Measurements from ENCODE around the gene CDK3.

CDK3 gene

GRCh38 chr17:75975757-75976174, 24.9 kb upstream of the CDK3 start:
- FAIRE-seq, result no peak
- TF ChIP-seq POU2F2 (IDR thresholded peaks at IDR 0.05; ENCODE audit: low read depth, low read length) (no peak), TAF1 (IDR thresholded peaks at IDR 0.05; ENCODE audit: low read depth, low read length) (no peak), POLR2A (IDR thresholded peaks at IDR 0.05; ENCODE audit: low read depth, low read length) (no peak), SPI1 (IDR thresholded peaks at IDR 0.05; ENCODE audit: low read depth, low read length) (no peak), PAX5 (IDR thresholded peaks at IDR 0.05; ENCODE audit: insufficient read depth, low read length, severe bottlenecking) (no peak), POLR2AphosphoS5 (IDR thresholded peaks at IDR 0.05; ENCODE audit: low read depth, low read length) (no peak)
- no peak for DNase-seq (ENCODE audit: insufficient read length, low spot score)

- FAIRE-seq (no peak), DNase-seq (ENCODE audit: insufficient read length, low spot score) (no peak)
- TF ChIP-seq POU2F2 (IDR thresholded peaks at IDR 0.05; ENCODE audit: low read depth, low read length) (no peak), POLR2AphosphoS5 (IDR thresholded peaks at IDR 0.05; ENCODE audit: low read depth, low read length) (no peak), POLR2A (IDR thresholded peaks at IDR 0.05; ENCODE audit: low read depth, low read length) (no peak), SPI1 (IDR thresholded peaks at IDR 0.05; ENCODE audit: low read depth, low read length) (no peak), TAF1 (IDR thresholded peaks at IDR 0.05; ENCODE audit: low read depth, low read length) (no peak), PAX5 (IDR thresholded peaks at IDR 0.05; ENCODE audit: insufficient read depth, low read length, severe bottlenecking) (no peak)
Observed at GRCh38 chr17:75976175-75976848, 24.3 kb upstream of the CDK3 start.

GRCh38 chr17:75978938-75979704, 21.5 kb upstream of the CDK3 start, which contains the start of the genes ACOX1 and TEN1:
Gene ACOX1, minus strand, starts transcription at chr17:75979166. Its CDS starts 93 bp downstream, at chr17:75979073.
Gene TEN1, plus strand, starts transcription at chr17:75979240. Its CDS starts 6,953 bp downstream, at chr17:75986193.
- DNase-seq (ENCODE audit: insufficient read length, low spot score) (peak; percentile 84), FAIRE-seq (peak; percentile 94)
- TF ChIP-seq POLR2A (IDR thresholded peaks at IDR 0.05; ENCODE audit: low read depth, low read length) (peak; percentile 96), TAF1 (IDR thresholded peaks at IDR 0.05; ENCODE audit: low read depth, low read length) (peak; percentile 96), POU2F2 (IDR thresholded peaks at IDR 0.05; ENCODE audit: low read depth, low read length) (peak; percentile 81), POLR2AphosphoS5 (IDR thresholded peaks at IDR 0.05; ENCODE audit: low read depth, low read length) (peak; percentile 95), PAX5 (IDR thresholded peaks at IDR 0.05; ENCODE audit: insufficient read depth, low read length, severe bottlenecking) (no peak)

GRCh38 chr17:75979705-75980187, 20.9 kb upstream of the CDK3 start:
- no peak for TF ChIP-seq PAX5 (IDR thresholded peaks at IDR 0.05; ENCODE audit: insufficient read depth, low read length, severe bottlenecking)
- TF ChIP-seq POU2F2 (IDR thresholded peaks at IDR 0.05; ENCODE audit: low read depth, low read length), result no peak
- no peak for TF ChIP-seq POLR2A (IDR thresholded peaks at IDR 0.05; ENCODE audit: low read depth, low read length)
- TF ChIP-seq POLR2AphosphoS5 (IDR thresholded peaks at IDR 0.05; ENCODE audit: low read depth, low read length), result no peak
- no peak for TF ChIP-seq SPI1 (IDR thresholded peaks at IDR 0.05; ENCODE audit: low read depth, low read length)
- TF ChIP-seq TAF1 (IDR thresholded peaks at IDR 0.05; ENCODE audit: low read depth, low read length), result no peak
- DNase-seq (ENCODE audit: insufficient read length, low spot score) (no peak), FAIRE-seq (no peak)

GRCh38 chr17:75980188-75981018, 20.3 kb upstream of the CDK3 start:
- DNase-seq (ENCODE audit: insufficient read length, low spot score) (no peak), FAIRE-seq (peak; percentile 31)
- TF ChIP-seq SPI1 (IDR thresholded peaks at IDR 0.05; ENCODE audit: low read depth, low read length) (no peak), POLR2AphosphoS5 (IDR thresholded peaks at IDR 0.05; ENCODE audit: low read depth, low read length) (no peak), POLR2A (IDR thresholded peaks at IDR 0.05; ENCODE audit: low read depth, low read length) (no peak), PAX5 (IDR thresholded peaks at IDR 0.05; ENCODE audit: insufficient read depth, low read length, severe bottlenecking) (no peak), TAF1 (IDR thresholded peaks at IDR 0.05; ENCODE audit: low read depth, low read length) (no peak)

- DNase-seq (ENCODE audit: insufficient read length, low spot score), result no peak
- TF ChIP-seq POLR2A (IDR thresholded peaks at IDR 0.05; ENCODE audit: low read depth, low read length), result no peak
- TF ChIP-seq PAX5 (IDR thresholded peaks at IDR 0.05; ENCODE audit: insufficient read depth, low read length, severe bottlenecking), result no peak
- no peak for TF ChIP-seq POLR2AphosphoS5 (IDR thresholded peaks at IDR 0.05; ENCODE audit: low read depth, low read length)
- no peak for TF ChIP-seq TAF1 (IDR thresholded peaks at IDR 0.05; ENCODE audit: low read depth, low read length)
- TF ChIP-seq SPI1 (IDR thresholded peaks at IDR 0.05; ENCODE audit: low read depth, low read length), result no peak
- no peak for TF ChIP-seq POU2F2 (IDR thresholded peaks at IDR 0.05; ENCODE audit: low read depth, low read length)
- no peak for FAIRE-seq
Observed at GRCh38 chr17:75981019-75981615, 19.5 kb upstream of the CDK3 start.

- FAIRE-seq, result no peak
- no peak for TF ChIP-seq POLR2AphosphoS5 (IDR thresholded peaks at IDR 0.05; ENCODE audit: low read depth, low read length)
- TF ChIP-seq POLR2A (IDR thresholded peaks at IDR 0.05; ENCODE audit: low read depth, low read length), result no peak
- no peak for TF ChIP-seq POU2F2 (IDR thresholded peaks at IDR 0.05; ENCODE audit: low read depth, low read length)
- TF ChIP-seq PAX5 (IDR thresholded peaks at IDR 0.05; ENCODE audit: insufficient read depth, low read length, severe bottlenecking), result no peak
- no peak for TF ChIP-seq SPI1 (IDR thresholded peaks at IDR 0.05; ENCODE audit: low read depth, low read length)
- TF ChIP-seq TAF1 (IDR thresholded peaks at IDR 0.05; ENCODE audit: low read depth, low read length), result no peak
Observed at GRCh38 chr17:75983501-75984181, 17.0 kb upstream of the CDK3 start.

GRCh38 chr17:75985986-75986385, 14.7 kb upstream of the CDK3 start:
- FAIRE-seq (no peak), DNase-seq (ENCODE audit: insufficient read length, low spot score) (no peak)
- TF ChIP-seq POU2F2 (IDR thresholded peaks at IDR 0.05; ENCODE audit: low read depth, low read length), result no peak
- no peak for TF ChIP-seq SPI1 (IDR thresholded peaks at IDR 0.05; ENCODE audit: low read depth, low read length)
- TF ChIP-seq POLR2A (IDR thresholded peaks at IDR 0.05; ENCODE audit: low read depth, low read length), result no peak
- TF ChIP-seq TAF1 (IDR thresholded peaks at IDR 0.05; ENCODE audit: low read depth, low read length), result no peak
- TF ChIP-seq PAX5 (IDR thresholded peaks at IDR 0.05; ENCODE audit: insufficient read depth, low read length, severe bottlenecking), result no peak
- no peak for TF ChIP-seq POLR2AphosphoS5 (IDR thresholded peaks at IDR 0.05; ENCODE audit: low read depth, low read length)

More at GRCh38 chr17:75983501-75984181, 17.0 kb upstream of the CDK3 start:
- no peak for DNase-seq (ENCODE audit: insufficient read length, low spot score)
